DND-41 (cell line): Measurements from ENCODE around the gene ASB12.

Experiments used
- CTCF ChIP-seq: IDR thresholded peaks from 2 replicates; pipeline ENCODE4 v1.5.1; 2012; ENCODE audit warnings: borderline replicate concordance, low read length, moderate library complexity, mild to moderate bottlenecking; ENCODE audit not compliant: poor library complexity, severe bottlenecking; ENCODE audit errors: extremely low read depth
- EZH2 ChIP-seq: IDR thresholded peaks from 3 replicates; pipeline ENCODE4 v1.6.1; 2012; ENCODE audit warnings: borderline replicate concordance, low read depth, mild to moderate bottlenecking, moderate library complexity, low read length, inconsistent platforms; ENCODE audit not compliant: severe bottlenecking

GRCh38 chrX:64176876-64177275 lies 53.5 kb downstream of the ASB12 start:
- TF ChIP-seq CTCF (no peak), EZH2 (no peak)
